Peyer's patch (tissue), 4 donors: ENCODE results near the gene EXOSC6.
"Not testable (repeated sequence)": the region's sequence is repeated elsewhere in the genome, so short reads cannot be mapped to it uniquely, and the experiment has no call there.

Source experiments
- CTCF ChIP-seq, 6 experiments: fragments of 450-650 bp in 4 of 6; fragments of 200-600 bp in 2 of 6; sonication (generic) in 1 of 6; IDR thresholded peaks; one replicate each; pipeline ENCODE4 v1.5.1; 2017 to 2019; ENCODE audit warnings: antibody characterized with exemption in 6 of 6, mild to moderate bottlenecking in 3 of 6, moderate library complexity in 1 of 6
- POLR2A ChIP-seq, 2 donors: fragments of 450-650 bp; IDR thresholded peaks; one replicate each; pipeline ENCODE4 v1.5.1; 2017; ENCODE audit warnings: antibody characterized with exemption in 2 of 2, mild to moderate bottlenecking in 2 of 2, moderate library complexity in 2 of 2

- TF ChIP-seq CTCF, POLR2A (IDR thresholded peaks at IDR 0.05): not testable (repeated sequence)
Measured at GRCh38 chr16:70238773-70239172, 13.0 kb downstream of the EXOSC6 start.
